K562 (cell line): ENCODE measurements around the gene SEMA3F. TPM values are rescaled to one million over a fixed set of nuclear protein-coding genes. Genes with fewer than 3 reads are reported as not detected.

Experiments used
- ATAC-seq: fragments of 200-7000 bp; cut with Tn5 transposase; 3 replicates; pipeline ENCODE4 v1.9.1; 2020; ENCODE audit warnings: moderate library complexity
- BruUV-seq: library from RNA; stranded (reverse); fragments of 400-500 nt; replicated peaks from 2 replicates; lab custom pipeline; 2021; lab: Mats Ljungman, UMichigan
- CTCF ChIA-PET: fragments of 300-600 bp; formaldehyde crosslinking; extraction: SDS; loops from one replicate; lab custom pipeline; 2021; ENCODE audit warnings: low intra/inter-chr PET ratio; lab: Yijun Ruan, JAX
- POLR2A ChIA-PET: fragments of 300-600, 350-650 bp; sonication (Branson Sonifier 250); formaldehyde crosslinking; extraction: SDS; loops from one replicate; lab custom pipeline; 2021; ENCODE audit warnings: antibody characterized with exemption, inconsistent platforms; lab: Yijun Ruan, JAX
- DNase-seq, 4 experiments: peaks; one replicate each; pipeline versions ENCODE4 v3.0.0 to v3.0.0-alpha.2; 2011 to 2018; ENCODE audit warnings: low spot score in 3 of 4, mixed read lengths in 3 of 4; ENCODE audit errors: extremely low read depth in 1 of 4
- FAIRE-seq: peaks from 2 replicates; lab custom pipeline; 2011; peaks lifted over from hg19 to GRCh38; lab: Jason Lieb, UNC
- H2AFZ ChIP-seq: 2 replicates; pipeline ENCODE4 v1.6.0; 2011; ENCODE audit warnings: low read depth, low read length, control low read depth, inconsistent platforms
- H3K27ac ChIP-seq: fragments of 200-600 bp; 3 replicates; pipeline ENCODE4 v1.8.0; 2011; ENCODE audit warnings: low read depth, mild to moderate bottlenecking, control low read depth, inconsistent platforms, low read length, moderate library complexity, mixed read lengths; ENCODE audit errors: extremely low read depth
- H3K27me3 ChIP-seq, 2 experiments: fragments of 300-600 bp in 1 of 2; 2 replicates in 1 of 2; 3 replicates in 1 of 2; pipeline versions ENCODE4 v1.6.0 to v1.8.0; 2011; ENCODE audit warnings: inconsistent platforms in 2 of 2, low read length in 2 of 2, mild to moderate bottlenecking in 1 of 2, mixed read lengths in 1 of 2, moderate library complexity in 1 of 2; ENCODE audit not compliant: control insufficient read depth in 2 of 2, insufficient read depth in 2 of 2
- H3K36me3 ChIP-seq: fragments of 300-600 bp; 3 replicates; pipeline ENCODE4 v1.8.0; 2011; ENCODE audit warnings: mild to moderate bottlenecking, low read length, inconsistent platforms; ENCODE audit not compliant: control insufficient read depth, insufficient read depth
- H3K4me1 ChIP-seq, 2 experiments: fragments of 200-600 bp in 1 of 2; replicated peaks in 1 of 2; 2 replicates in 1 of 2; 3 replicates in 1 of 2; pipeline versions ENCODE4 v1.5.1 to v1.8.0; 2011; ENCODE audit warnings: inconsistent platforms in 2 of 2, low read length in 2 of 2, mild to moderate bottlenecking in 1 of 2, mixed read lengths in 1 of 2, moderate library complexity in 1 of 2; ENCODE audit not compliant: control insufficient read depth in 2 of 2, insufficient read depth in 2 of 2
- H3K4me2 ChIP-seq: 2 replicates; pipeline ENCODE4 v1.6.1; 2011; ENCODE audit warnings: low read length, control low read depth, inconsistent platforms, mixed read lengths; ENCODE audit not compliant: insufficient read depth
- H3K4me3 ChIP-seq: fragments of 200-600 bp; sonication (generic), shearing (Covaris generic); 2 replicates; pipeline ENCODE4 v1.5.1; 2016; ENCODE audit warnings: control low read depth, inconsistent platforms
- H3K79me2 ChIP-seq: fragments of 200-600 bp; 3 replicates; pipeline ENCODE4 v1.8.0; 2011; ENCODE audit warnings: low read length, inconsistent platforms; ENCODE audit not compliant: control insufficient read depth, insufficient read depth
- H3K9ac ChIP-seq, 2 experiments: 2 replicates each; pipeline versions ENCODE4 v1.6.0 to v1.6.1; 2011; ENCODE audit warnings: low read depth in 2 of 2, low read length in 2 of 2, control low read depth in 1 of 2, inconsistent platforms in 1 of 2, mild to moderate bottlenecking in 1 of 2, mixed read lengths in 1 of 2; ENCODE audit not compliant: insufficient read depth in 1 of 2
- H3K9me1 ChIP-seq: one replicate; pipeline ENCODE4 v1.6.0; 2011; ENCODE audit warnings: inconsistent platforms, mild to moderate bottlenecking, low read length, moderate library complexity; ENCODE audit not compliant: control insufficient read depth, insufficient read depth
- H3K9me3 ChIP-seq: replicated peaks from 2 replicates; pipeline ENCODE4 v1.5.1; 2011; ENCODE audit warnings: low read depth, low read length, inconsistent platforms; ENCODE audit not compliant: control insufficient read depth, insufficient read depth
- H4K20me1 ChIP-seq: replicated peaks from 2 replicates; pipeline ENCODE4 v1.6.1; 2011; ENCODE audit warnings: low read length, inconsistent platforms, mixed read lengths; ENCODE audit not compliant: control insufficient read depth, insufficient read depth
- HNRNPL ChIP-seq: fragments of 200-400 bp; formaldehyde crosslinking; IDR thresholded peaks from 2 replicates; pipeline ENCODE4 v1.6.1; 2017; ENCODE audit warnings: low read depth, mild to moderate bottlenecking, low read length
- MEIS2 ChIP-seq: fragments of 450-650 bp; IDR thresholded peaks from 2 replicates; pipeline ENCODE4 v1.6.1; 2014; ENCODE audit warnings: mild to moderate bottlenecking; ENCODE audit not compliant: partially characterized antibody
- ZNF830 ChIP-seq: fragments of 250-450 bp; sonication (Bioruptor Pico); IDR thresholded peaks from 2 replicates; pipeline ENCODE4 v1.5.0; 2021; ENCODE audit warnings: mild to moderate bottlenecking
- WGBS: fragments of 100-300 bp; shearing (Covaris generic); methylation state at CpG from one replicate; pipeline ENCODE4 v1.1.6; 2016; ENCODE audit warnings: low coverage, mixed read lengths; ENCODE audit not compliant: insufficient coverage; ENCODE audit errors: missing lambda C conversion rate; 5-methylcytosine and 5-hydroxymethylcytosine counted together
- in situ Hi-C: fragments of 300-500 bp; cut with MboI; formaldehyde crosslinking; loops from 4 replicates; pipeline ENCODE4 v1.15.0; 2018; ENCODE audit warnings: inconsistent platforms, mixed read lengths
- intact Hi-C: fragments of 100-400 bp; cut with micrococcal nuclease; formaldehyde crosslinking; loops from 2 replicates; pipeline ENCODE4 v1.14.2; 2022
- polyA plus RNA-seq, 8 experiments: library from polyadenylated mRNA; depleted of rRNA in 4 of 8; stranded (reverse) in 5 of 8; unstranded in 3 of 8; fragments of >200 nt; fragmentation: Nextera tagmentation in 2 of 8; fragmentation: Illumina TruSeq in 1 of 8; extraction: Ambion mirVana in 2 of 8; extraction: Trizol in 1 of 8; gene quantifications; 2 replicates each; pipeline versions ENCODE4 v1.2.1 to v1.2.3, GENCODE V29; 2011 to 2014; ENCODE audit warnings: inconsistent platforms in 1 of 8, missing spikeins in 1 of 8
- total RNA-seq, 7 experiments: library from RNA; depleted of rRNA in 6 of 7; stranded (reverse); fragments of >200 nt in 6 of 7; fragmentation: Illumina TruSeq in 2 of 7; extraction: Trizol in 2 of 7; gene quantifications; 2 replicates each; pipeline versions ENCODE4 v1.2.1 to v1.2.3, GENCODE V29; 2011 to 2021; ENCODE audit warnings: low replicate concordance in 1 of 7
- TF ChIP-seq, protein P1 (sequence below), 2 experiments: fragments of 450-650 bp; formaldehyde crosslinking in 1 of 2; IDR thresholded peaks; 2 replicates each; pipeline versions ENCODE4 v1.4.0 to v1.6.1; 2014 to 2020; ENCODE audit warnings: mild to moderate bottlenecking in 2 of 2, borderline replicate concordance in 1 of 2, low read depth in 1 of 2
- TF ChIP-seq, protein P2 (sequence below): sonication (generic); IDR thresholded peaks from 2 replicates; pipeline ENCODE4 v1.6.1; 2016
- TF ChIP-seq, protein P3 (sequence below): fragments of 150-350 bp; IDR thresholded peaks from 2 replicates; pipeline ENCODE4 v1.6.1; 2014; ENCODE audit warnings: low read depth, mild to moderate bottlenecking, low read length, borderline replicate concordance

SEMA3F gene
- total and polyA plus RNA-seq, 9 of the 15 experiments (the other 6 are each of a cell fraction or from before 2014, with no cell fraction given): 0.58 to 3.0 (median 2.0) TPM; not detected in 2

DNA sequence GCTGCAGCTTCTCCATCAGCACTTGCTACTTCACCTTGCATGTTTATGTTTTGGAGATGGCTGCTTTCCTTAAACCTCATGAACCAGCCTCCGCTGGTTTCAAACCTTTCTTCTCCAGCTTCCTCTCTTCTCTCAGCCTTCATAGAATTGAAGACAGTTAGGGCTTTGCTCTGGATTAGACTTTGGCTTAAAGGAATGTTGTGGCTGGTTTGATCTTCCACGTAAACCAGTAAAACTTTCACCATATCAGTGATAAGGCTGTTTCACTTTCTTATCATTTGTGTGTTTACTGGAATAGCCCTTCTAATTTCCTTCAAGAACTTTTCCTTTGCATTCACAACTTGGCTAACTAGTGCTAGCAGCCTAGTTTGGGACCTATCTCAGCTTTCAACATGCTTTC, 24.6 kb downstream of the SEMA3F start:
- peaks cover 0 to 29% of the 10 kb centered on the region in 2 experiments; a peak in 3 of 5 replicates for H3K4me1 ChIP-seq
- BruUV-seq: no TSS peak
- H3K9me1 ChIP-seq: no peaks in the 10 kb centered on the region
- in situ Hi-C loops: loop anchor here (5.0 kb wide), 1 partner anchor 57 kb away; no protein-coding TSS in a partner anchor
- ChIA-PET CTCF (no interaction called here), POLR2A (interaction anchor here (1.0 kb wide), 1 partner anchor 12 kb away, joined by 5 read pairs; the partner anchor contains the start of gene GNAT1)
- no peaks in the 10 kb centered on the region for H3K79me2 ChIP-seq
- H3K27me3 ChIP-seq: no peaks in the 10 kb centered on the region
- peak; percentile 72 for FAIRE-seq
- no peak overlapping the region for H3K4me3 ChIP-seq
- no peak overlapping the region for H3K4me2 ChIP-seq
- ATAC-seq: no peak
- H3K27ac ChIP-seq: no peak overlapping the region
- TF ChIP-seq ZNF830 (CRISPR knock-in tag) (no peak), HNRNPL (no peak), MEIS2 (peak; percentile 32)
- TF ChIP-seq, protein P1, sequence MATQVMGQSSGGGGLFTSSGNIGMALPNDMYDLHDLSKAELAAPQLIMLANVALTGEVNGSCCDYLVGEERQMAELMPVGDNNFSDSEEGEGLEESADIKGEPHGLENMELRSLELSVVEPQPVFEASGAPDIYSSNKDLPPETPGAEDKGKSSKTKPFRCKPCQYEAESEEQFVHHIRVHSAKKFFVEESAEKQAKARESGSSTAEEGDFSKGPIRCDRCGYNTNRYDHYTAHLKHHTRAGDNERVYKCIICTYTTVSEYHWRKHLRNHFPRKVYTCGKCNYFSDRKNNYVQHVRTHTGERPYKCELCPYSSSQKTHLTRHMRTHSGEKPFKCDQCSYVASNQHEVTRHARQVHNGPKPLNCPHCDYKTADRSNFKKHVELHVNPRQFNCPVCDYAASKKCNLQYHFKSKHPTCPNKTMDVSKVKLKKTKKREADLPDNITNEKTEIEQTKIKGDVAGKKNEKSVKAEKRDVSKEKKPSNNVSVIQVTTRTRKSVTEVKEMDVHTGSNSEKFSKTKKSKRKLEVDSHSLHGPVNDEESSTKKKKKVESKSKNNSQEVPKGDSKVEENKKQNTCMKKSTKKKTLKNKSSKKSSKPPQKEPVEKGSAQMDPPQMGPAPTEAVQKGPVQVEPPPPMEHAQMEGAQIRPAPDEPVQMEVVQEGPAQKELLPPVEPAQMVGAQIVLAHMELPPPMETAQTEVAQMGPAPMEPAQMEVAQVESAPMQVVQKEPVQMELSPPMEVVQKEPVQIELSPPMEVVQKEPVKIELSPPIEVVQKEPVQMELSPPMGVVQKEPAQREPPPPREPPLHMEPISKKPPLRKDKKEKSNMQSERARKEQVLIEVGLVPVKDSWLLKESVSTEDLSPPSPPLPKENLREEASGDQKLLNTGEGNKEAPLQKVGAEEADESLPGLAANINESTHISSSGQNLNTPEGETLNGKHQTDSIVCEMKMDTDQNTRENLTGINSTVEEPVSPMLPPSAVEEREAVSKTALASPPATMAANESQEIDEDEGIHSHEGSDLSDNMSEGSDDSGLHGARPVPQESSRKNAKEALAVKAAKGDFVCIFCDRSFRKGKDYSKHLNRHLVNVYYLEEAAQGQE (IDR thresholded peaks at IDR 0.05; ENCODE audit: borderline replicate concordance): 0 out of 2 replicates have a peak, but pooled peaks have one; percentile 5
- TF ChIP-seq, protein P1 (CRISPR knock-in tag; IDR thresholded peaks at IDR 0.05; ENCODE audit: low read depth): no peak
- TF ChIP-seq, protein P2, sequence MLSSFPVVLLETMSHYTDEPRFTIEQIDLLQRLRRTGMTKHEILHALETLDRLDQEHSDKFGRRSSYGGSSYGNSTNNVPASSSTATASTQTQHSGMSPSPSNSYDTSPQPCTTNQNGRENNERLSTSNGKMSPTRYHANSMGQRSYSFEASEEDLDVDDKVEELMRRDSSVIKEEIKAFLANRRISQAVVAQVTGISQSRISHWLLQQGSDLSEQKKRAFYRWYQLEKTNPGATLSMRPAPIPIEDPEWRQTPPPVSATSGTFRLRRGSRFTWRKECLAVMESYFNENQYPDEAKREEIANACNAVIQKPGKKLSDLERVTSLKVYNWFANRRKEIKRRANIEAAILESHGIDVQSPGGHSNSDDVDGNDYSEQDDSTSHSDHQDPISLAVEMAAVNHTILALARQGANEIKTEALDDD: peak; percentile 38; the same call in 1 of the 2 replicates
- TF ChIP-seq, protein P3, sequence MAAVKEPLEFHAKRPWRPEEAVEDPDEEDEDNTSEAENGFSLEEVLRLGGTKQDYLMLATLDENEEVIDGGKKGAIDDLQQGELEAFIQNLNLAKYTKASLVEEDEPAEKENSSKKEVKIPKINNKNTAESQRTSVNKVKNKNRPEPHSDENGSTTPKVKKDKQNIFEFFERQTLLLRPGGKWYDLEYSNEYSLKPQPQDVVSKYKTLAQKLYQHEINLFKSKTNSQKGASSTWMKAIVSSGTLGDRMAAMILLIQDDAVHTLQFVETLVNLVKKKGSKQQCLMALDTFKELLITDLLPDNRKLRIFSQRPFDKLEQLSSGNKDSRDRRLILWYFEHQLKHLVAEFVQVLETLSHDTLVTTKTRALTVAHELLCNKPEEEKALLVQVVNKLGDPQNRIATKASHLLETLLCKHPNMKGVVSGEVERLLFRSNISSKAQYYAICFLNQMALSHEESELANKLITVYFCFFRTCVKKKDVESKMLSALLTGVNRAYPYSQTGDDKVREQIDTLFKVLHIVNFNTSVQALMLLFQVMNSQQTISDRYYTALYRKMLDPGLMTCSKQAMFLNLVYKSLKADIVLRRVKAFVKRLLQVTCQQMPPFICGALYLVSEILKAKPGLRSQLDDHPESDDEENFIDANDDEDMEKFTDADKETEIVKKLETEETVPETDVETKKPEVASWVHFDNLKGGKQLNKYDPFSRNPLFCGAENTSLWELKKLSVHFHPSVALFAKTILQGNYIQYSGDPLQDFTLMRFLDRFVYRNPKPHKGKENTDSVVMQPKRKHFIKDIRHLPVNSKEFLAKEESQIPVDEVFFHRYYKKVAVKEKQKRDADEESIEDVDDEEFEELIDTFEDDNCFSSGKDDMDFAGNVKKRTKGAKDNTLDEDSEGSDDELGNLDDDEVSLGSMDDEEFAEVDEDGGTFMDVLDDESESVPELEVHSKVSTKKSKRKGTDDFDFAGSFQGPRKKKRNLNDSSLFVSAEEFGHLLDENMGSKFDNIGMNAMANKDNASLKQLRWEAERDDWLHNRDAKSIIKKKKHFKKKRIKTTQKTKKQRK: no peak
- no peak overlapping the region for H2AFZ ChIP-seq
- H4K20me1 ChIP-seq: no peaks in the 10 kb centered on the region
- no peaks in the 10 kb centered on the region for H3K9me3 ChIP-seq
- H3K36me3 ChIP-seq: no peaks in the 10 kb centered on the region
- DNase-seq: no peak
- intact Hi-C loops: no loop called here
- no peak overlapping the region for H3K9ac ChIP-seq
- 0% methylated on average over 2 of the region's 2 CpGs for WGBS
